GM12865 (cell line): ENCODE results near the gene USP19.

Source experiments
- DNase-seq: peaks from one replicate; pipeline ENCODE4 v3.0.0; 2010; ENCODE audit warnings: low read depth
- H3K4me3 ChIP-seq: 2 replicates; pipeline ENCODE4 v1.5.1; 2011; ENCODE audit warnings: mild to moderate bottlenecking, low read depth, low read length, control low read depth
- CTCF ChIP-seq: IDR thresholded peaks from 2 replicates; pipeline ENCODE4 v1.5.1; 2011; ENCODE audit warnings: low read length, control low read depth, low read depth, inconsistent platforms; ENCODE audit not compliant: insufficient read depth; ENCODE audit errors: missing control alignments

Gene USP19

GRCh38 chr3:49133226-49133951 lies 12.8 kb upstream of the USP19 start:
- no peak for DNase-seq
- no peak overlapping the region for H3K4me3 ChIP-seq

GRCh38 chr3:49132437-49133225 lies 12.0 kb upstream of the USP19 start, which contains the start of gene LAMB2:
Gene LAMB2 (minus strand): TSS chr3:49133050. CDS start chr3:49132867, 183 bp downstream.
- H3K4me3 ChIP-seq: no peak within 1 kb of the TSS

More at GRCh38 chr3:49133226-49133951, 12.8 kb upstream of the USP19 start:
- no peak for TF ChIP-seq CTCF

GRCh38 chr3:49132073-49132436 lies 11.4 kb upstream of the USP19 start:
- TF ChIP-seq CTCF: no peak
- no peak for DNase-seq
- no peak overlapping the region for H3K4me3 ChIP-seq

More at GRCh38 chr3:49132437-49133225, 12.0 kb upstream of the USP19 start, which contains the start of gene LAMB2:
- no peak for DNase-seq
- no peak for TF ChIP-seq CTCF

GRCh38 chr3:49131576-49131975 lies 11.0 kb upstream of the USP19 start:
- no peak overlapping the region for H3K4me3 ChIP-seq
- no peak for DNase-seq
- no peak for TF ChIP-seq CTCF

- TF ChIP-seq CTCF: no peak
- DNase-seq: no peak
- H3K4me3 ChIP-seq: no peak overlapping the region
Observed at GRCh38 chr3:49131040-49131439, 10.4 kb upstream of the USP19 start.

- no peak overlapping the region for H3K4me3 ChIP-seq
- peak; percentile 37 for TF ChIP-seq CTCF
- peak; percentile 28 for DNase-seq
Observed at GRCh38 chr3:49124991-49125670, 4.5 kb upstream of the USP19 start.
